Activated CD8-positive, alpha-beta T cell treated with anti-CD3 and anti-CD28 coated beads for 36 hours (primary cell): ENCODE measurements around the gene LIX1. TPM values are rescaled to one million over a fixed set of nuclear protein-coding genes. Genes with fewer than 3 reads are reported as not detected.
"Not testable (repeated sequence)": the region's sequence is repeated elsewhere in the genome, so short reads cannot be mapped to it uniquely, and the experiment has no call there.

Source experiments
- ATAC-seq: fragments of 200-7000 bp; cut with Tn5 transposase; one replicate; pipeline ENCODE4 v1.10.0; 2021; ENCODE audit warnings: mild to moderate bottlenecking, moderate library complexity
- CTCF ChIA-PET: fragments of 350-600 bp; sonication (Branson Sonifier 250); formaldehyde crosslinking; loops from one replicate; lab custom pipeline; 2021; ENCODE audit warnings: antibody characterized with exemption; lab: Charles Lee
- POLR2A ChIA-PET: fragments of 350-600 bp; sonication (Branson Sonifier 250); formaldehyde crosslinking; loops from one replicate; lab custom pipeline; 2021; ENCODE audit warnings: antibody characterized with exemption; lab: Charles Lee
- DNase-seq: peaks from one replicate; pipeline ENCODE4 v3.0.0-alpha.2; 2020
- H3K27ac Mint-ChIP-seq: one replicate; pipeline ENCODE4 v1.8.0; 2021; ENCODE audit warnings: mild to moderate bottlenecking, mixed read lengths
- H3K27me3 Mint-ChIP-seq: one replicate; pipeline ENCODE4 v1.8.0; 2021; ENCODE audit warnings: mixed read lengths
- H3K36me3 Mint-ChIP-seq: one replicate; pipeline ENCODE4 v1.8.0; 2021; ENCODE audit warnings: low read depth, mixed read lengths
- H3K4me1 Mint-ChIP-seq: one replicate; pipeline ENCODE4 v1.8.0; 2021; ENCODE audit warnings: low read depth, mixed read lengths
- H3K4me3 Mint-ChIP-seq: one replicate; pipeline ENCODE4 v1.8.0; 2021; ENCODE audit warnings: mild to moderate bottlenecking, moderate library complexity, mixed read lengths
- H3K9me3 Mint-ChIP-seq: one replicate; pipeline ENCODE4 v1.8.0; 2021; ENCODE audit warnings: mixed read lengths
- intact Hi-C: fragments of 100-400 bp; cut with micrococcal nuclease; formaldehyde crosslinking; loops from one replicate; pipeline ENCODE4 v1.10.0; 2022
- total RNA-seq, 2 experiments: library from RNA; stranded (reverse); gene quantifications; one replicate each; pipeline ENCODE4 v1.2.3, GENCODE V29; 2021
- TF ChIP-seq, protein P1 (sequence below): fragments of 200-600 bp; IDR thresholded peaks from one replicate; pipeline ENCODE4 v1.8.0; 2022; ENCODE audit warnings: antibody characterized with exemption, mild to moderate bottlenecking

The LIX1 gene
- total RNA-seq, 2 experiments from 2014 or later = not detected

DNA sequence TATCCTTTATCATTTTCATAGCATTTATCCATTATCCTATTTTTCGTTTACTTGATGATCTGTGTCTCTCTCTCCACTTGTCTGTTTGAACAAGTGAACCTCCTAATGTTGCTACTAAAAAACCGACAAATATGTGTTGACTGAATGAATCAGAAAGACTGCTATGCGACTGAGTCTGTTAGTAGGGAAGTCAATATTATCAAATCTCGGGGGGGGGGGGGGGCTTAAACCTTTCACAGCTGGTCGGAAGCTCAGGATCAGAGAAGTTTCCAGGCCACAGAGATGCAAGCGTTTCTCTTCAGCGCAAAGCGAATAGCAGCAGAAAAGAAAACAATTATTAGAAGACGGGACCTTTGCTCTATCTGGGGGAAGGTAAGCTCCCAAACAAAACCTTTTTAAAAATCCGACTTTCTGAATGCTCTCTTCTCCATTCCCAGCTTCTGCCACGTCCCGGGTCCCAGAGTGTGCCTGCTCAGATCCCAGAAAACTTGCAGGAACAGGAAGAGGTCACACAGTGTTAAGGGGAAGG lies 40.2 kb upstream of the LIX1 start:
- Mint-ChIP-seq H3K4me3 (peak overlapping the region; percentile 91), H3K9me3 (peaks cover 4% of the 10 kb centered on the region), H3K36me3 (peaks cover 32% of the 10 kb centered on the region), H3K27me3 (no peaks in the 10 kb centered on the region), H3K4me1 (peaks cover 34% of the 10 kb centered on the region), H3K27ac (peak overlapping the region; percentile 100)
- TF ChIP-seq, protein P1, sequence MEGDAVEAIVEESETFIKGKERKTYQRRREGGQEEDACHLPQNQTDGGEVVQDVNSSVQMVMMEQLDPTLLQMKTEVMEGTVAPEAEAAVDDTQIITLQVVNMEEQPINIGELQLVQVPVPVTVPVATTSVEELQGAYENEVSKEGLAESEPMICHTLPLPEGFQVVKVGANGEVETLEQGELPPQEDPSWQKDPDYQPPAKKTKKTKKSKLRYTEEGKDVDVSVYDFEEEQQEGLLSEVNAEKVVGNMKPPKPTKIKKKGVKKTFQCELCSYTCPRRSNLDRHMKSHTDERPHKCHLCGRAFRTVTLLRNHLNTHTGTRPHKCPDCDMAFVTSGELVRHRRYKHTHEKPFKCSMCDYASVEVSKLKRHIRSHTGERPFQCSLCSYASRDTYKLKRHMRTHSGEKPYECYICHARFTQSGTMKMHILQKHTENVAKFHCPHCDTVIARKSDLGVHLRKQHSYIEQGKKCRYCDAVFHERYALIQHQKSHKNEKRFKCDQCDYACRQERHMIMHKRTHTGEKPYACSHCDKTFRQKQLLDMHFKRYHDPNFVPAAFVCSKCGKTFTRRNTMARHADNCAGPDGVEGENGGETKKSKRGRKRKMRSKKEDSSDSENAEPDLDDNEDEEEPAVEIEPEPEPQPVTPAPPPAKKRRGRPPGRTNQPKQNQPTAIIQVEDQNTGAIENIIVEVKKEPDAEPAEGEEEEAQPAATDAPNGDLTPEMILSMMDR = no peak
- DNase-seq (no peak), ATAC-seq (no peak)
- intact Hi-C loops = loop anchor here (5.0 kb wide), 1 partner anchor 520 kb away; the partner anchor contains the start of gene CAST
- ChIA-PET CTCF (interaction anchor here (1.5 to 3.4 kb wide), 3 partner anchors 20 to 1589 kb away, joined by 3 to 12 read pairs (median 4); no protein-coding TSS in a partner anchor), POLR2A (interaction anchor here (0.6 kb wide), 1 partner anchor 1900 kb away, joined by 3 read pairs; no protein-coding TSS in a partner anchor)

DNA sequence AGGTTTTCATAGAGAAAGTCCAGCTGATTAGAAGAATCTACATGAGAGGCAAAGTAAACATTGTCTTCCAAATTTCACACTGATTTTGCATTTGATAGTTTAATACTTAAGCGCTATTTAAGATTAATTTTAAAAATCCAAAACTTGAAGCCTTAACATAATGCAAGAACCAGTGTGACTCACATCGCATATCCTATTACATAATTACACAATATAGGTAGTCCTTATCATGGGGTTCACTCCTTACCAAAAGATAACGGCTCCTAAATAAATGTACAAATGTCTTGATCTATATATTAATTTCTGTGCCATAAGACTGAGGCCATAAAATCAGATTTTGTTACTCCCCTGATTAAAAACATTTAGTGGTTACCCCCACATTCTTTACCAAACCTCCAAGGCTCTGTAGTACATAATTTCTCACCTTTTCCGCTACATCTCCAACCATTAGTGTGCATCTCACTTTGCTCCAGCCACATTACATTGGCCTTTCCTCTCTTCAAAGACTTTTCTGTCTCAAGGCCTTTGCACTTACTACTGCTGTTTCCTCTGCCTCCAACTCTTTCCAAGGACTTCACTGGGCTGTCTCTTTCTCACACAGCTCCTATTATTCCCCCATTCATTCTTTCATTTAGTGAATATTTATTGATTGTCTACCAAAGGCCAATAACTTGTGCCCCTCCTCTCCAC lies 39.6 kb upstream of the LIX1 start:
- TF ChIP-seq, protein P1 = no peak
- H3K36me3 Mint-ChIP-seq = peaks cover 34% of the 10 kb centered on the region
- peak overlapping the region; percentile 91 for H3K4me3 Mint-ChIP-seq
- peaks cover 36% of the 10 kb centered on the region for H3K4me1 Mint-ChIP-seq
- peaks cover 4% of the 10 kb centered on the region for H3K9me3 Mint-ChIP-seq
- CTCF ChIA-PET = interaction anchor here (1.5 to 3.4 kb wide), 5 partner anchors 15 to 1590 kb away, joined by 3 to 12 read pairs (median 7); no protein-coding TSS in a partner anchor
- DNase-seq (no peak), ATAC-seq (no peak)
- intact Hi-C loops = loop anchor here (5.0 kb wide), 1 partner anchor 520 kb away; the partner anchor contains the start of gene CAST
- H3K27ac Mint-ChIP-seq = peak overlapping the region; percentile 100
- H3K27me3 Mint-ChIP-seq = no peaks in the 10 kb centered on the region
- POLR2A ChIA-PET = interaction anchor here (0.6 kb wide), 1 partner anchor 1901 kb away, joined by 3 read pairs; no protein-coding TSS in a partner anchor

DNA sequence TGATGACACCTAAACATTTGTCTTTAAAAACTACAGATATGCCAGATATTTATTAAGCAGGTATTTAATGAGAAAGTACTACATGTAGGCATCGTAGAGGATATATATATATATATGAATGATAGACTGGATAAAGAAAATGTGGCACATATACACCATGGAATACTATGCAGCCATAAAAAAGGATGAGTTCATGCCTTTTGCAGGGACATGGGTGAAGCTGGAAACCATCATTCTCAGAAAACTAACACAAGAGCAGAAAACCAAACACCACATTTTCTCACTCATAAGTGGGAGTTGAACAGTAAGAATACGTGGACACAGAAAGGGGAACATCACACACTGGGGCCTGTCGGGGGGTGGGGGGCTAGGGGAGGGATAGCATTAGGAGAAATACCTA lies 37.0 kb upstream of the LIX1 start:
- H3K9me3 Mint-ChIP-seq, POLR2A ChIA-PET, H3K4me3 Mint-ChIP-seq, DNase-seq, intact Hi-C loops, H3K27me3 Mint-ChIP-seq, ATAC-seq, H3K27ac Mint-ChIP-seq: not testable (repeated sequence)
- peaks cover 42% of the 10 kb centered on the region for H3K36me3 Mint-ChIP-seq
- H3K4me1 Mint-ChIP-seq = peaks cover 38% of the 10 kb centered on the region
- CTCF ChIA-PET = interaction anchor here (0.9 to 3.4 kb wide), 3 partner anchors 16 to 426 kb away, joined by 3 to 12 read pairs (median 4); no protein-coding TSS in a partner anchor

DNA sequence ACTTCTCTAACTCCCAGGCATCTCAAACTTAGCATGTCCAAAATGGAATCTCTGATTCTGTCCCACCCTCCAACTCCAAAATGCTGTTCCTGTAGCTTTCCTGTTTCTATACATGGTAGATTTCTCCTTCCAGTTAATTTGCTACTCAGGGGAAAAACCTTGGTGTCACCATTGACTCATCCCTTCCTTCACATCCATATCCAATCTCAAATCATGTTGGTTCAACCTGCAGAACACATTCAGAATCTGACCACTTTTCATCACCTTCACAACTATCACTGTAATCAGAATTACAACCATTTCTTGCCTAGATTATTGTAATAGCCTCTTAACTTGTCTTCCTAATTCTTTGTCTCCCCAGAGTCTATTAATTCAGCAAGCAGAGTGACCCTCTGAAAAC lies 29.8 kb upstream of the LIX1 start:
- intact Hi-C loops = no loop called here
- DNase-seq (no peak), ATAC-seq (peak; percentile 55)
- ChIA-PET POLR2A (interaction anchor here (0.6 kb wide), 1 partner anchor 505 kb away, joined by 3 read pairs; no protein-coding TSS in a partner anchor), CTCF (interaction anchor here (1.0 kb wide), 1 partner anchor 11 kb away, joined by 3 read pairs; no protein-coding TSS in a partner anchor)
- Mint-ChIP-seq H3K27ac (peak overlapping the region; percentile 55), H3K4me3 (no peak overlapping the region), H3K4me1 (peaks cover 23% of the 10 kb centered on the region), H3K9me3 (no peaks in the 10 kb centered on the region), H3K27me3 (no peaks in the 10 kb centered on the region), H3K36me3 (peaks cover 42% of the 10 kb centered on the region)
- TF ChIP-seq, protein P1 = no peak

DNA sequence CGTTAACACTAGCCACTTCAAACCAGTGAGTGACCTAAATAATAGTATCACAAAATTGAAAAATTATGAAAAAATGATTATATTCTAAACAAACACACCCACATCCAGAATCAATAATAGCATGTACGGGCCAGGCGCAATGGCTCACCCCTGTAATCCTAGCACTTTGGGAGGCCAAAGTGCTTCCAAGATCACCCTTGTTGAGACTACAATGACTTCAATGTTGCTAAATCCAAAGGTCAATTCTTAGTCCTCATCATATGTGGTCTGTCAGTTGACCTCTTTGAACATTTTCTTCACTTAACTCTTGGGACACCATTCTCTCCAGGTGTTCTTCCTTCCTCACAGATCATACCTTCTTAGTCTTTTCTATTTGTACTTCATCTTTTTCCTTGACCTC lies 29.3 kb upstream of the LIX1 start:
- POLR2A ChIA-PET = interaction anchor here (0.6 kb wide), 1 partner anchor 505 kb away, joined by 3 read pairs; no protein-coding TSS in a partner anchor
- peak; percentile 27 for ATAC-seq
- Mint-ChIP-seq H3K27ac (peak overlapping the region; percentile 55), H3K36me3 (peaks cover 38% of the 10 kb centered on the region), H3K4me1 (peaks cover 21% of the 10 kb centered on the region), H3K27me3 (no peaks in the 10 kb centered on the region), H3K4me3 (no peak overlapping the region), H3K9me3 (no peaks in the 10 kb centered on the region)
- CTCF ChIA-PET = interaction anchor here (1.0 to 2.5 kb wide), 2 partner anchors 10 kb away, joined by 3 to 10 read pairs; no protein-coding TSS in a partner anchor
- no peak for DNase-seq
- intact Hi-C loops = no loop called here
- TF ChIP-seq, protein P1 = no peak
